GM10266 (cell line): ENCODE results near the gene PNMA8C.
"Not testable (repeated sequence)": the region's sequence is repeated elsewhere in the genome, so short reads cannot be mapped to it uniquely, and the experiment has no call there.

ENCODE experiments used
- DNase-seq: peaks from one replicate; pipeline ENCODE4 v3.0.0; 2012; ENCODE audit errors: extremely low spot score
- CTCF ChIP-seq: IDR thresholded peaks from 2 replicates; pipeline ENCODE4 v1.5.1; 2012; ENCODE audit warnings: mild to moderate bottlenecking, low read depth; ENCODE audit not compliant: control insufficient read depth, insufficient read depth; ENCODE audit errors: missing control alignments

PNMA8C gene

GRCh38 chr19:46420056-46420455, 8.7 kb downstream of the PNMA8C start:
- no peak for DNase-seq
- no peak for TF ChIP-seq CTCF

GRCh38 chr19:46415804-46416709, 12.7 kb downstream of the PNMA8C start:
- DNase-seq, result peak; percentile 68

GRCh38 chr19:46414899-46415298, 13.8 kb downstream of the PNMA8C start:
- not testable (repeated sequence) for DNase-seq

- no peak for DNase-seq
Observed at GRCh38 chr19:46413262-46414031, 15.3 kb downstream of the PNMA8C start, which contains the start of gene CCDC8. CCDC8 (minus strand) TSS chr19:46413564; CDS start chr19:46412810, 754 bp downstream.

GRCh38 chr19:46412650-46413261, 16.0 kb downstream of the PNMA8C start:
- DNase-seq, result no peak

More at GRCh38 chr19:46413262-46414031, 15.3 kb downstream of the PNMA8C start, which contains the start of gene CCDC8:
- no peak for TF ChIP-seq CTCF

GRCh38 chr19:46411925-46412649, 16.6 kb downstream of the PNMA8C start:
- DNase-seq, result no peak
- TF ChIP-seq CTCF, result no peak

More at GRCh38 chr19:46412650-46413261, 16.0 kb downstream of the PNMA8C start:
- no peak for TF ChIP-seq CTCF

- TF ChIP-seq CTCF, result no peak
- no peak for DNase-seq
Observed at GRCh38 chr19:46411088-46411924, 17.4 kb downstream of the PNMA8C start.
